Activated CD8-positive, alpha-beta memory T cell treated with anti-CD3 and anti-CD28 coated beads, Interleukin-2, amount 50 U/mL, for 24 hours (primary cell): Measurements from ENCODE around the gene SRI.
"Not testable (repeated sequence)": the region's sequence is repeated elsewhere in the genome, so short reads cannot be mapped to it uniquely, and the experiment has no call there.

Experiments
- DNase-seq: peaks from one replicate; pipeline ENCODE4 v3.0.0-alpha.2; 2020; ENCODE audit errors: extremely low read depth

The SRI gene, protein sequence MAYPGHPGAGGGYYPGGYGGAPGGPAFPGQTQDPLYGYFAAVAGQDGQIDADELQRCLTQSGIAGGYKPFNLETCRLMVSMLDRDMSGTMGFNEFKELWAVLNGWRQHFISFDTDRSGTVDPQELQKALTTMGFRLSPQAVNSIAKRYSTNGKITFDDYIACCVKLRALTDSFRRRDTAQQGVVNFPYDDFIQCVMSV

DNA sequence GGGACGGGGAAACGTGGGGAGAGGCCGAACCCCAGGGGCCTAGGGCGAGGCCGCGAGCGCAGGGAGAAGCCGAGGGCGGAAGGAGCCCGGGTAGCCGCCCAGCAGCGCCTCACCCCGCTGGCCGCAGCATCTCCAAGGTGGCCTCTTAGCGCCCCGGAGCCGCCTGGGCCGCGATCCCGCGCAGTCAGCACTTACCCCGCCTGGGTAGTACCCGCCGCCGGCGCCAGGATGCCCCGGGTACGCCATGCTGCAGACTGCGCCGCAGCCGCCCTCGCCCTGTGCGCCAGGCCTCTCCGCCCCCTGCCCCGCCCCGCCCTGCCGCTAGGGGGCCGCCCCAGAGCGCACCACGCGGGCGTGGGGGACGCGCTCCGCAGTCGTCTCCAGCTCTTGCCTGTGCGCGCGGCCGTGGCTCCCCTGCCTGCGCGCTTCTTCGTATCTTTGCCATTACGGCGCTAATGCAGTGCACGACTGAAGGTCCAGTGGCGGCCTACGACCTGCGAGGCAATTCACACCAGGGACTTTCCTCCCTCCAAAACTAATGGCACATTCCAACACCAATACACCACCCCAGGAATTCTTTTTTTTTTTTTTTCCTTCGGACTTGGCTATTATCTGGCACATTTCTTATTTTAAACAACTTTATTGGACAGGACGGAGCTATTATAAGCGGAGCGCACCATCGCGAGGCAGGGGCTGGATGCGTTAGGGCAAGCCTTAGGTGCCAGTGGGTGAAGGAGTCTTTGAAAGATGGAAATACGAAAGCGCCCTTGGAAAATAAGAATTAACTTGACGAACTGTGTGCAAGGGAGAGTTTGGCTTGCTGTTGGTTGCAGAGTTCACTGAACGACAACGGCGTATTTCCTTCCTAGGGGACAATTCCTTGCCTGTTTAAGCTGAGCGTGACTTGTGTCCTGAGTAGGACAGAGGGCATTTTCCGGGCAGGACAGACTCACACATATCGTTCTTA lies at the start of gene SRI:
TSS of gene SRI (minus strand) at position 258 of the 967 bp plus-strand sequence. CDS start at position 246, 12 bp downstream.
- peak; percentile 58 for DNase-seq

DNA sequence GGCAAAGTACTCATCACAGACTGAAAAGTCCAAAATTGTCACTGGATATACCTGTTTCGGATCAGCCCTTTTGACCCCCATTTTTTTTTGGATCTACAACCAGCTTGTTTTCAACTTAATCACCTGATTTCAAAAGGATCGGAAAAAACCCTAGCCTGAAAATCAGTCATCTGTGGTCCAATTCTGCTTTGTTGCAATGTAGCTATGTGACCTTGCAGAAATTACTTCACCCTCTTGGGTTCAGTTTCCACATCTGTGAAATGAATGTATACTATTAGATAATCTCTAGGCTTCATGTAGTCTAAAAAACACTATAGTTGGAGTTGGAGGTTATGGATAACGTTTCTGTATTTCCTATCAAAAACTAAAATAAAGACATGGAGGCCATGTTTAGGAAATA lies 49.7 kb upstream of the SRI start:
- no peak for DNase-seq

GRCh38 chr7:88268858-88269257 lies 49.0 kb upstream of the SRI start:
- DNase-seq, result no peak

DNA sequence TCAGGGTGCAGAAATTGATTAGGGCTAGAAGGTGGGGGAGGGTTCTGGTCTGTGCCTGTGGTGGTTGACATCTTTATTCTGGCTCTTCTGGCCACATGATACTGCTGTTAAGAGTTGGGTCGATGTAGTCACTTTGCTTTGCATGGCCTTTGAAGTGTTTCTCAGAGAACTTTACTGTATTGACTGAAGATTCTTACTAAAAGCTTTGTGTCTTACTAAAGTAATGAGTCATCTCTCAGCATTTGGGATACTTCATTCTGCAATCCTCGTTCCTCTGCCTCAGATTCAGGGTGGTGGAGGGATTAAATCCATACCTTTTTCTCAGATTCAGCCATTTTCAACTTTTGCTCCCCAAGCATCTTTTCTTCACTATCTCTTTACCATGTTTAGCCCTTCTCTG lies 48.2 kb upstream of the SRI start:
- DNase-seq, result no peak

DNA sequence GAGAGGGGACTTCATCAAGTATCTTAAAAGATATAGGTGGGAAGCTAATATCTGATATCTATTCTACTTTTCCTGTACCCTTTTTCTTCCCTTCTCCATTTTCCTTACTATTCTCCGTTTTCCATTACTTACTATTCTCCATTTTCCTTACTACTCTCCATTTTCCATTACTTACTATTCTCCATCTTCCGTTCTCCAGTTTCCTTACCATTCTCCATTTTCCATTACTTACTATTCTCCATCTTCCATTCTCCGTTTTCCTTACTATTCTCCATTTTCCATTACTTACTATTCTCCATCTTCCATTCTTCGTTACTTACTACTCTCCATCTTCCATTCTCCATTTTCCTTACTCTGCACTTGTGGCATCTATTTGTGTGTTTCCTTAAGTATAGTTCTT lies 47.6 kb upstream of the SRI start:
- DNase-seq, result no peak

DNA sequence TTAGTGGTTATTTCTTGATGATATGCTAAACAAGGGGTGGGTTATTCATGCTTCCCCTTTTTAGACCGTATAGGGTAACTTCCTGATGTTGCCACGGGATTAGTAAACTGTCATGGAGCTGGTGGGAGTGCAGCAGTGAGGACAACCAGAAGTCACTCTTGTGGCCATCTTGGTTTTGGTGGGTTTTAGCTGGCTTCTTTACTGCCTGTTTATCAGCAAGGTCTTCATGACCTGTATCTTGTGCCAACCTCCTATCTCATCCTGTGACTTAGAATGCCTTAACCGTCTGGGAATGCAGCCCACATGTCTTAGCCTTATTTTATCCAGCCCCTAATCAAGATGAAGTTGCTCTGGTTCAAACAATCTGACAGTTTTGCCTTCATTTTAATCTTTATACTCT lies 45.1 kb upstream of the SRI start:
- not testable (repeated sequence) for DNase-seq

GRCh38 chr7:88262562-88262961 lies 42.7 kb upstream of the SRI start:
- DNase-seq, result no peak

DNA sequence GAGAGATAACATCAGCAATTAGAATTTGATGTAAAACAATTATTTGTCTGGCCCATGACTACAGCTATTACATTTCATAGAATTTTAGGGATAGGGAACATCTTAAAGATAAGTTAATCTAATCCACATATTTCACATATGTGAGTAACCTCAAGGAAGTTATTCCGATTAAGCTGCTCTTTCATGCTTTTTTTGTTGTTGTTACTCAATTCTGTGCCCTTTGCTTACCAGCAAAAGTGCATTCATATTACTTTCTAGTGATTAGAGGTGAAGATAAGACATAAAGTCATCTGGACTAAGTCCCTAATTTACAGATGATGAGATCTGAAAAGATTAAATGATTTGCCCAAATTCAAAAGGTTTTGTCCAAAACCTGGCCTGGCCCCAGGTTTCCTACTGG lies 40.9 kb upstream of the SRI start:
- no peak for DNase-seq

DNA sequence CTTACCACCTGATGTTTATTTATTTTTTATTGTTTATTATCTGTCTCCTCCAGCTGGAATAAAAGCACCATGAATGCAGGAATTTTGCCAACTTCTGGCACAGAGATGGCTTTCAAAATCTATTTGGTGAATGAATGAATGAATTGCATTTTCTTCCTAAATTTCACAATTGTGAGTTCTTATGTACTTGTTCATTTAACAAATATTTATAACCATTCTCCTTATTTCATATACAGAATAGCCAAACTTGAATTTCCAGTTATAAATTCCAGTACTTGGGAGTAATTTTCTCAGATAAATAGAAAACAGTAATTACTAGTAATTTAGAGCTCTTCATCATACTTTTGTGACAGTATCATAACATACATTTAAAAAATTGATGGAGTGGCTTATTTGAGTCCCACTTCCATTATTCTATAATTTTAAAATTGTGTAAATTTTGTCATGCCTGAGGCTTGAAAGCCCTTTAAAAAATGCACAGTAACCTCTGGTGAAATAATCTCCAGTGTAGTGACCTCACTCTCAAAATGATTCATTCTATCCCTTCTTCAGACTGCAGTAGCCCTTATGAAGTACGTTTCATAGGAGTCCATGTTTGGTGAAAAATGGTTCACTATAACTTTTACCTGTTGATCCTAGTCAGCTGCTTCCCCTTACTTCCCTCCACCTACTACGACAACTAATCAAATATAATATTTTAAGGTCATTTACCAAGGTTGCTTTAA lies 40.0 kb upstream of the SRI start:
- no peak for DNase-seq

- DNase-seq, result not testable (repeated sequence)
Measured at GRCh38 chr7:88258296-88258695, 38.5 kb upstream of the SRI start.

GRCh38 chr7:88256906-88257305 lies 37.1 kb upstream of the SRI start:
- DNase-seq, result no peak

DNA sequence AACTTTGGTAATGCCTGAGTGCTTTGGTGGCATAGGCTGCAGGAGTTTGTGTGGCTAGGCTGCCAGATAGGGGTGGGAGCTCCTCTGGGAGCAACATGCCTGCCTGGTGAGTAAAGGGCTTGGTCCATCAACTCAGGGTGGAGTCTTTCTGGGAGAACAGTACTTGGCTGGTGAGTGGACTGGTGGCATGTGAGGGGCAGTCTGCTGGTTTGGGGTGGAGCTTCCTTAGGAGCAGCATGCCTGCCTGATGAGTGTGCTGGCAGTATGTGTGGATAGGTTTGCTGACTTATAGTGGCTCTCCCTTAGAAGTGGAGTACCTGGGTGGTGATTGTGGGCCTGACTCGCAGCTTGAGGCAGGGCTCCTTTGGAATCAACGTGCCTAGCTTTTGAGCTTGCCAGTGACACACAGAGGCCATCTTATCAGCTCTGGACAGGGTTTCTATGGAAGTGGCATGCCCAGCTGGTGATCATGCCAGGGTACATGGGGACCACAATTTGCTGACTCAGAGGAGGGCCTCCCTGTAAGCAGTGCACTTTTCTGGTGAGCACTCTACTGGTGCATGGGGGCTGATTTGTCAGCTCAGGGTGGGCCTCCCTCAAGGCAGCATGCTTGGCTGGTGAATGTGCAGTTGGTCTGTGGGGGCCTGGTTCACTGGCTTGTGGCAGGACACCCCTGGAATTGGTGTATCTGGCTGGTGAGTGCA lies 35.0 kb upstream of the SRI start:
- no peak for DNase-seq

DNA sequence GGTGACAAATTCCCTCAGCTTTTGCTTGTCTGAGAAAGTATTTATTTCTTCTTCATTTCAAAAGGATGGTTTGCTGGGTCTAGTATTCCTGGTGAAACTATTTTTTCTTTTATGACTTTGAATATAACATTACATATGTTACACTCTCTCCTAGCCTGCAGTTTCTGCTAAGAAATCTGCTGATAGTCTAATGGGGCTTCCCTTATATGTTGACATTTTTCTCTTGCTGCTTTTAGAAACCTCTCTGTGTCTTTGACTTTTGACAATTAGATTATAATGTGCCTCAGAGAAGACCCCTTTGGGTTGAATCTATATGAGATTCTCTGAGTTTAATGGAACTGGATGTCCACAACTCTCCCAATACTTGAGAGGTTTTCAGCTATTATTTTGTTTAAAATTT lies 33.8 kb upstream of the SRI start:
- no peak for DNase-seq

GRCh38 chr7:88244258-88244657 lies 24.4 kb upstream of the SRI start:
- no peak for DNase-seq

- no peak for DNase-seq
Measured at GRCh38 chr7:88243345-88243909, 23.6 kb upstream of the SRI start.

- no peak for DNase-seq
Measured at GRCh38 chr7:88239852-88240251, 20.0 kb upstream of the SRI start.

DNA sequence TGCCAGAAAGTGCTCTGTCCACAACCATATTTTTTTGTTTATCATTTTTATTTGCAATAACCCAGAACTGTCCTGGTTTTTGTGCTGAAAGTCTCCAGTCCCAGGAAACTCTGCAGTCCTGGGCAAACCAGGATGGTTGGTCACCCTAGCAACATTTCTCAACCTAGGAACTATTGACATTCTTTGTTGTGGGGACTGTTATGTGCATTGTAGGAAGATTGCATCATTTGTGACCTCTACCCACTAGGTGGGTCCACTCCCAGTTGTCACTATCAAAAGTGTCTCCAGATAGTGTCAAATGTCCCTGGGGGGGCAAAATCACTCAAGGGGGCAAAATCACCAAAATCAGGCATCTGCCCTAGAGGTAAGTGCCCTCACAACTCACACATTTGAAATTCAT lies 14.0 kb upstream of the SRI start:
- DNase-seq, result no peak

- no peak for DNase-seq
Measured at GRCh38 chr7:88230646-88231045, 10.8 kb upstream of the SRI start.

- DNase-seq, result no peak
Measured at GRCh38 chr7:88229302-88229995, 9.6 kb upstream of the SRI start.

- no peak for DNase-seq
Measured at GRCh38 chr7:88226886-88227516, 7.2 kb upstream of the SRI start.
